Stimulated activated CD8-positive, alpha-beta memory T cell treated with anti-CD3 and anti-CD28 coated beads, Interleukin-4, amount 100 ng/mL, for 1 hour (primary cell): ENCODE results near the gene NCAPG2.

ENCODE experiments used
- DNase-seq, 2 donors: peaks; one replicate each; pipeline ENCODE4 v3.0.0-alpha.2; 2020; ENCODE audit warnings: low read depth in 2 of 2, low spot score in 1 of 2

Gene NCAPG2, protein sequence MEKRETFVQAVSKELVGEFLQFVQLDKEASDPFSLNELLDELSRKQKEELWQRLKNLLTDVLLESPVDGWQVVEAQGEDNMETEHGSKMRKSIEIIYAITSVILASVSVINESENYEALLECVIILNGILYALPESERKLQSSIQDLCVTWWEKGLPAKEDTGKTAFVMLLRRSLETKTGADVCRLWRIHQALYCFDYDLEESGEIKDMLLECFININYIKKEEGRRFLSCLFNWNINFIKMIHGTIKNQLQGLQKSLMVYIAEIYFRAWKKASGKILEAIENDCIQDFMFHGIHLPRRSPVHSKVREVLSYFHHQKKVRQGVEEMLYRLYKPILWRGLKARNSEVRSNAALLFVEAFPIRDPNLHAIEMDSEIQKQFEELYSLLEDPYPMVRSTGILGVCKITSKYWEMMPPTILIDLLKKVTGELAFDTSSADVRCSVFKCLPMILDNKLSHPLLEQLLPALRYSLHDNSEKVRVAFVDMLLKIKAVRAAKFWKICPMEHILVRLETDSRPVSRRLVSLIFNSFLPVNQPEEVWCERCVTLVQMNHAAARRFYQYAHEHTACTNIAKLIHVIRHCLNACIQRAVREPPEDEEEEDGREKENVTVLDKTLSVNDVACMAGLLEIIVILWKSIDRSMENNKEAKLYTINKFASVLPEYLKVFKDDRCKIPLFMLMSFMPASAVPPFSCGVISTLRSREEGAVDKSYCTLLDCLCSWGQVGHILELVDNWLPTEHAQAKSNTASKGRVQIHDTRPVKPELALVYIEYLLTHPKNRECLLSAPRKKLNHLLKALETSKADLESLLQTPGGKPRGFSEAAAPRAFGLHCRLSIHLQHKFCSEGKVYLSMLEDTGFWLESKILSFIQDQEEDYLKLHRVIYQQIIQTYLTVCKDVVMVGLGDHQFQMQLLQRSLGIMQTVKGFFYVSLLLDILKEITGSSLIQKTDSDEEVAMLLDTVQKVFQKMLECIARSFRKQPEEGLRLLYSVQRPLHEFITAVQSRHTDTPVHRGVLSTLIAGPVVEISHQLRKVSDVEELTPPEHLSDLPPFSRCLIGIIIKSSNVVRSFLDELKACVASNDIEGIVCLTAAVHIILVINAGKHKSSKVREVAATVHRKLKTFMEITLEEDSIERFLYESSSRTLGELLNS

DNA sequence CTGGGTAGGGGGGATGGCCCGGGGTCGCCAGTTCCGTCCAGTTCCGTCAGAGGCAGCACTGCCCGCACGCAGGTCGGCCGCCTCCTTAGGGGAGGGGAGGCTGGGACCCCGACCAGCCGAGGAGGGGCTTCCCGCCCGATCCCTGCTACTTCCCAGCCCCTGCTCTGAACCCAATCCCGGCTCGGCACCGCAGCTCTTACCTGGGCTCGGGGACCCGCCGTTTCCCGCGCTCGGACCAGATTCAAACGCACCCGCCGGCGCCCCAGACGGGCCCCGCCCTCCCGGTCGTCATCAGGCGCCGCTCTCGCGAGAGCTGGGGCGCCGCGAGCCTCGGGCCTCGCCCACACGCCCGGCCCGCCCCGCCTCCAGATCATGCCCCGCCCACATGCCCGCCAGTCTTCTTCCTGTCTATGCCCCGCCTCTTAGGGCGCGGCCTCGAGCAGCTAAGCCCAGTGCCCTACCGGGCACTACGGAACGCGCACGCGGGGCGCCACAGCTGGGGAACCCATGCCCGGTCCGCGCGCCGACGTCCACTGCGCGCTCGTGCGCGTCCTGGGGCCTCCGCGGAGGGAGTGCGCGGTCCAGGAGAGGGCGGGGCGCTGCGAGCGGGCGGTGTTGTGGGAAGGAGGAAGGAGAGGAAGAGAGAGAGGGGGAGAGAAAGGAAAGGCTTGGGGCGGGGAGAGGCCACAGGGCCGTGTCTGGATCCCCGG lies at the start of gene NCAPG2:
NCAPG2 (minus strand) TSS at position 281 of the 710 bp plus-strand sequence. CDS start 2,905 bp downstream, outside the sequence.
- DNase-seq = peak; percentile 96 to 98

DNA sequence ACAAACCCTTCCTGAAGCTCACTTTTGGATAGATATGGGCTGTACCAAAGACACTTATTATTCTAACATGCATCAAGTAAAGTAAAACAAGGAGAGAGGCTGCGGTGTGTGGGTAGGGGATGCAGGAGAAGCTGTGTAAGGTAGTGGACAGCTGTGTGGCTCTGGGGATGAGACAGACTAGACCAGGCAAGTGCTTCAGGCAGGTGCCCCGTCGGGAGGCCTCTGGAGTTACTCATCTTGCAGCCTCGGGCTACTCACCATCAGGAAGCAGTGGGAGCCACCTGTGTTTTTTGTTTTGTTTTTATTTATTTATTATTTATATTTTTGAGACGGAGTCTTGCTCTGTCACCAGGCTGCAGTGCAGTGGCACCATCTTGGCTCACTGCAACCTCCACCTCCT lies 49.3 kb upstream of the NCAPG2 start:
- DNase-seq = no peak

DNA sequence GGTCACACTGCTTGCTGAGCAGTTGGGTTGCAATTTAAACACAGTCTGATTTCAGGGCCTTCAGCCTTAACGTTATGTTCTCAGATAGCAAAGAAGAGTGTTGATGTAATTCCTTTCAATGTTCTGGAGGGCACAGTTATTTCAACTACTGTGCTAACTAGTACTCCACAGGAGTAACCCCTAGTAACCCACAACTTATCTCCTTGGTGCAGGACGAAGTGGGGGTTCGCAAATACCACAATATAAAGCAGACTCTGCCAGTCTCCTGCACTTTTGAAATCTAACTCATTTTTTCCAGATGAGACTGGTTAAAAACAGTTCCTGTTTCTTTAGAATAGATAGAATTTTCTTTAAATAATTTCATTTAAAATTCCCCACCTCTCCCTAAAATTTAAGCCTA lies 47.1 kb upstream of the NCAPG2 start:
- no peak for DNase-seq

DNA sequence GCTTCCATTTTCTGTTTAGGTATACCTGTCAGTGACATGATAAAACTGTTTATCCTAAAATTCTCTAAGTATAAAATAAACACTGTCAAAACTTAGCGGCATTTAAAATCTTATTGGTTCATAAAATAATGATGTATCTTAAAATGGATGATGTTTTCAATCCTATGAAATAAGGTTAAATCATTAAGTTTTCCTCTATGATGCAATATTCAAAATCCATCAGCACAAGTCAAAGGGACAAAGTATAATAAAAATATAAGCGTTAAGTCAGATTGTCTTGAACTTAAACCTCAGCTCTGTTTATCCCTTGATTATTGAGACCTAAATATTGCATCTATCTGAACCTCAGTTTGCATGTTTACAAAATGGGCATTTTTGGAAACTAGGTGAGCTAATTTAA lies 46.6 kb upstream of the NCAPG2 start:
- DNase-seq = no peak

DNA sequence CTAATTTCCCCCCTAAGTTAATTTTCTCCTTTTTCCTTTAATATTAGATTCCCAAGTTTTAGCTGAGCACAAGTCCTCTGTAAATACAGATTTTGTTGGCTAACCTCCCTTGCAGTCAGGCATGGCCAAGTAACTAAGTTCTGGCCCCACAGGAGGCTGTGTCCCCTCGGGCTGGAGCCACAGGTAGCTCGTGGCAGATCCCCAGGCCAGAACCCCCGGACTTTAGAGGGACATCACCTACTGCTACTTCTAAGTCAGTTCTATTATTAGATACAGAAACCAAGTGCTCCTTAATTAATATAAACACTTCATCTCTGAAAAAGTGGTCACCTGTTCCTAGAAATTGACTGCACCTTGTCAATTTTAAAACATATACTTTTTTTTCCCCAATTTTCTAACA lies 46.1 kb upstream of the NCAPG2 start:
- DNase-seq = no peak

DNA sequence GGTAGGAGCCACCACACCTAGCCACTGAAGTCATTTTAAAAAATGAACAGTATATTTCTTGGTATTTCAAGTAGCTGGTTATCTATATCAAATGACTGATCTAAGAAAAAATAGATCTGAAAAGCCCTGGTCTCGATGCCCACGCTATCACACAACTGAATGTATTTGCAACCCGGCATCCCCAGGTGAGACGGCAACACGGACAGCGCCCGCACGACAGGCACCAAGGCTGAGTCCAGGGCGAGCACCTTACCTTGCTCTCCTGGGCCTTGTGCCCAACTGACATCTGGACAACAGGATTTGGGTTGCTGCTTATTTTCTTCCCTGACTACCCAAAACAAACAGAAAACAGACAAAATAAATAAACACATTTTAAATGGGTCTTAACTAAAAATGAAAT lies 44.8 kb upstream of the NCAPG2 start:
- no peak for DNase-seq

DNA sequence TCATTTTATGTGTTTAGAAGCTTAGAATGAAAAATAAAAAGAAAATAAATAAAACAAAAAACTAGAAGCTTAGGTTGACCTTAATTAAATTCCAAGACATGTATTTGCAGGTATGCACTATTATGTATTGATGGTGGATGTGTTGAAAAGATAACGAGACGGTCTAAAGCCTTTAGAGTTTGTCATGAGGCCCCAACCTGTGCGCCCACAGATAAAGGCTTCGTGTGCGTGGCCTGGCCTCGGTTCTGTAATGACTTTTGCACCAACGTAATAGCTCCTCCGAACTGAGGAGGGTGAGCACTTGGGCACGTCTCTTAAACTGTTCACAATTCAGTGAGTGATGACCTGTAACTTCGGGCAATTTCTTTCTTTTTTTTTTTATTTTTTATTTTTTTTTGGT lies 43.7 kb upstream of the NCAPG2 start:
- no peak for DNase-seq

DNA sequence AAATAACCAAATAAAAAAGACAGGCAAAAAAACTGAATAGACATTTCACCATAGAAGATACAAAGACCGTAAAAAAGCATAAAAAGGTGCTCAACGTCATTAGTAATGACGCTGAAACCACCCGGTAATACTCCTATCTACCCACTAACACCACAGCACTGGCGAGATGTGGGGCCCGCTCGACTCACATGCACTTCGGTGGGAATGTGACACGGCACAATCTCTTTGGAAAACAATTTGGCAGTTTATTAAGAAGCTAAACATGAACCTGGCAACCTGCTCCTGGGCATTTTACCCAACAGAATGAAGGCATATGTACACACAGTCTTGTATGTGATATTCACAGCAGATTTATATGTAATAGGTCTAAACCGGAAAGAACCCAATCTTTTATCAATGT lies 42.8 kb upstream of the NCAPG2 start:
- DNase-seq = no peak

DNA sequence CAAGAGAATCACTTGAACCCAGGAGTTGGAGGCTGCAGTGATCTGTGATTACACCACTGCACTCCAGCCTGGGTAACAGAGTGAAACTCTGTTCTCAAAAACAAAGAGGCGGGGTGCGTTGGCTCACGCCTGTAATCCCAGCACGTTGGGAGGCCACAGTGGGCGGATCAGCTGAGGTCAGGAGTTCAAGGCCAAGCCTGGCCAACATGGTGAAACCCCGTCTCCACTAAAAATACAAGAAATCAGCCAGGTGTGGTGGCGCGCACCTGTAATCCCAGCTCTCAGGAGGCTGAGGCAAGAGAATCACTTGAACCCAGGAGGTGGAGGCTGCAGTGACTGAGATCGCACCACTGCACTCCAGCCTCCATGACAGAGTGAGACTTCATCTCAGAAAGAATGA lies 42.4 kb upstream of the NCAPG2 start:
- no peak for DNase-seq

DNA sequence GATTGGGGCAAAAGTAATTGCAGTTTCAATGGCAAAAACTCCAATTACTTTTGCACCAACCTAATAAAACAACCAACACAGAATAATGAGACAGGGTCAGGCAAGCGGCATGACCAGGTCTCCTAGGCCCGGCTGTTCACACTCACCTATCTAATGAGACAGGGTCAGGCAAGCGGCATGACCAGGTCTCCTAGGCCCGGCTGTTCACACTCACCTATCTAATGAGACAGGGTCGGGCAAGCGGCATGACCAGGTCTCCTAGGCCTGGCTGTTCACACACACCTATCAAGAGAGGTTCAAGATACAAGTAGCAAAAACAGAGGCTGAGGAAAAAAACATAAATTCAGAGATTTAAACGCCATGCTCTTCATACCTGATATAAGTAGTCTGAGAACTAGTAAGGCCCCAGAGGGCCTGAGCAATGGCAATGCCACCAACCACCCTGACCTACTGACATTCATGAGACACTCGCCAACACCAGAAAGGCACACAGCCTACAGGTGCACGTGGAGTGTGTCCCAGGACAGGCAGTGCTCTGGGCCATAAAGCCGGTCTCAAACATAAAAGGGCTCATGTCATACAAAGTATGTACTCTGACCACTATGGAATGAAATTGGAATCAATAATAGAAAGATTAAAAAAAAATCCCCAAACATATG lies 40.6 kb upstream of the NCAPG2 start:
- DNase-seq = no peak

DNA sequence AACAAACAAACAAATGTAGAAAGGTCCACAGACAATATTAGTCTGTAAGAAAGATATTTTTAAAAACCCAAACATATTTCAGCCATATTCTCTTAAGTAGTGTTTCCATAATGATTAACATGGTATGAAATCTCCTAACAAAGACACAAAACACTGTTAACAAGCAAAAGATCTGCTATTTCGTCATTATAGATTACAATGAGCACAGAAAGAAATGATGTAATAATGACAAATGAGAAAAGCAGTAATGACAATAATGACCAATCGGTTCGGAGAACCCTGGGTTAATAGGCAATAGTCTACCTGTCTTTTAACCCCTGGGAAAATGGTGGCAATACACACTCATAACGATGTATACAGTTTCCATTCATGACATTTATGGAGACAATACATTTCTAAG lies 39.5 kb upstream of the NCAPG2 start:
- no peak for DNase-seq

DNA sequence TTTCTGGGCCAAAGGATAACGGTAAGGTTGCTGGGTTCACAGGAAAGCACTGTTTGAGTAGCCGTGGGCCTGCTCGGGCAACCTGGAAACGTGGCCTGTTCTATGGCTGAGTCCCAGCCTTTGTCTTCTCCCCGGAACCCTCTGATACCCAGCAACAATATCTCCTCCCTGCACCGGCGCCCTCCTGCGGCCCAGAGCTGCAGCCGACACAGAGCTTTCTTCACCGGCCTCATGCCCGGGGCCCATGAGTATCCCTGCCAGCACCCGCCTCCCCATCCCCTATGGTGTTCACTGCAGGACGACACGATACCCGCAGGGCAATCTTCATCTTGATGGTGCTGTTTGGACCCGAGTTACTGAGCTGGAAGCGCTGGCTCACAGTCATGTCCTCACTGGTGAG lies 38.6 kb upstream of the NCAPG2 start:
- no peak for DNase-seq

DNA sequence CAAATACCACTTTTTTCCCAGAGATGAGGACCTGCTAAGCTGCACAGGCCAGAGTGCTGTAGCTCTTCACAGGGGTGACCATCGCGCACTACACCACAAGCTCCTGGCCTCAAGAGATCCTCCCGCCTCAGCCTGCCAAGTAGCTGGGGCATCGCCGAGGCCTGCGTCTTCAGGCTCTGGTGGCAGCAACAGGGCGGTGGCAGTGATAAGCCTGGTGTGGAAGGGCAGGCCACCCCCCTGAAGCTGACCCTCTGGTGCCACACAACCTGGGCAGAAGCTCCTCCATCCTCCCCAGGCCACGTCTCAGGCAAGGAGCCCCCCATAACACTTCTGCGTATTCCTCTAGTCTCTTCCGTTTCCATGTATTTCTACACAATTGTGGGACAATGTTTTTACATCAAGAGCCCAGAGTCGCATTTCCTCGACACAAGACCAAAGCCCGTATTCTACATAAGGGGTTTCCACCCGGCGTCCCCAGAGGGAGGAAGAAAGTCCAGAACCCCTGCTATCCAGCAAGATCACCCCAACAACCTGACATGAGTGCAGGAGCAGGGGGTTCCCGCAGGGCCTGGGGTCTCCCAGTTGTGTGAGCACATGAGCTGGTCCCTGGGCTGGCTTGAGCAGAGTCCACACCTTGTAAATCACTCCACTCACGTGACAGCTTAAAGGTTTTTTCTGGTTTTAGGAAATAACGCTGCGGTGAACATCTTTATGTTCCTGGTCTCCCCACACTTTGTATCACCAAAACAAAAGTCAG lies 37.6 kb upstream of the NCAPG2 start:
- no peak for DNase-seq

DNA sequence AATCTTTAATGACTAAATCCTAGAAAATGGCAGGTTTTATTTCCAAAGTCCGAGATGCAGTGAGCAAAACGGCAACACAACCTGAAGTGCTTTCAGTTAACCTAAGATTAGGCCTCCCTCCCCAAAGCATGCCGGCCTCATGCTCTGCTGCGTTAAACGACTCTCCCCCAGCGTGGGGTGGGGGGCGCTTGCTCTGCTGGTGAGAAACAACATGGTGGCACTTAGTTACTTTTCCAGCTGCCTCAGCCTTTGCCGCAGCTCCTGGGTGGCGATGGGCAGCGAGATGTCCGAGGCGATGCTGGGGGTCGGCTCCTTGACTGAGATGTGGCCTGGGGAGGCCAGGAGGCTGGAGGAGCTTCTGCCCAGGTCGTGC lies 36.7 kb upstream of the NCAPG2 start:
- DNase-seq = no peak

DNA sequence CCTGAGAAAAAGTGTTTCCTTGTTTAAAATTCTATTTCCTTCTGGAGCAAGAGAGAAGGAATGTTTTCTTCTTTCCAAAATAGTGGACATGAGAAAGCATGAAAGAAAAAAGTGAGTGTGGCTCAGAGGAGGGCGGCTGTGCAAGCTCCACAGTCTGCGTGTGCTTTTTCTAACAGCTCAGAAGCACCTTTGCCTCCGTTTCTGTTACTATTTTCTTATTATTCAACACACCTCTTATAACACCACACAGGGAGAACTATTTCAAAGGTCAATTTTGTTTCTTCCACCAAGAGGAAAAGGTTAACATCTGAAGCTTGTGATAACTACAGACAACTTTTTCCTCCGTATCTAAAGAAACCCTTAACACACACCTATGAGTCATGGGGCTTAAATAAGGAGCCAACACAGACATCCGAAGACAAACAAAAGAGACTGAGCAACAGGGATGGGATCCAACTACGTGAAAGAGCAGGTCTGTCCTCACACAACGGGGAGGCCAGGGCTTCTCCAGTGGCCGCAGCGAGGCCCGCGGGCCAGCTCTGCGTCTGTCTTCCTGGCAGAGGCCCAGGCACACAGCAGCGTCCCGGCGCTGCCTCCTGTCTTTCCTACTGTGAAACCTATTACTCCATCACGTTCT lies 36.2 kb upstream of the NCAPG2 start:
- no peak for DNase-seq

DNA sequence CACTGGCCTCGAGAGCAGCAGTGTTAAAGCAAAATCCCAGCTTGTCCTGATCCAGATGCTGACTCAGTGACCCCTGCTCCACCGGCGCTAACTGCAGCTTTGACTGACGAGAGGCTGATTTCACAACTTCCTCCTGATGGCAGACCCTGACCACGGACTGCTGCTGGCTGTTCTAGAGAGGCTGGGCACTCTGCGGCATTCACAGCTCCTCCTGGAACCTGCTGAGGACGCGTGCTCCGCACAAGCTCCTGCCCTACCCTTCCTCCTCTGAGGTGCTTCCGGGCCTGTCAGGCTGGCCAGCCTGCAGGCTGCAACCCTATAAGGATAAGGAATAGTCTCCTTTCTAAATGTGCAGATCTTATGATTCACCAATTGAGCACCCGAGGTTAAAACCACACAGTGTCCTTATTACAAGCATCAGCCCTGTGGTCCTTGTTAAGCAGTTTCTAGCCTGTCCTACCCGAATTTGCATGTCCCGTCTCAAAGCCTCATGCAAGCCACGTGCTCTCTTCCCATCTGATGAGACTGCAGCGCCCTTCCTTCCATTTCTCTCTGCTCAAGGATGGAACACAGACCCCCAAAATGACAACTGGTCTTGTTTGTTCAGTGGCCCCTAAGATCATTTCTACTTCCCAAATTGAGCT lies 35.5 kb upstream of the NCAPG2 start:
- DNase-seq = no peak

DNA sequence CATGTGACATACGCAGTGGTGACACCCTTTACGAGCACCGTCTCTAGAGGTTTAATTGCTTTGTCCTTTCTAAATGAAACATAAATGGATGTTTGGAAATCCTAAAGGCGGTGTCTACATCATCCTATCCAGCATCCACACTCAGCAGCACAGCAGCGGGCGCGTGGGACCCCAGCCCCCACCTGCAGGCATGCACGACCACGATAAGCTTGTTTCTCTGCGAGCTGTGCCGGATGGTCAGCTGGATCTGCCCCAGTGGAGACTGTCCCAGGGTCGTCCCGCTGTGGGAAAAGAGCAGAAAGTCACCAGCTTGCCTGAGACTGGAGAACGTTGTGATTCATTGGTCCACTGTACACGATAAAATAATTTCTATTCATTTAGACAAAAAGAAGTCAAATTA lies 34.2 kb upstream of the NCAPG2 start:
- no peak for DNase-seq

DNA sequence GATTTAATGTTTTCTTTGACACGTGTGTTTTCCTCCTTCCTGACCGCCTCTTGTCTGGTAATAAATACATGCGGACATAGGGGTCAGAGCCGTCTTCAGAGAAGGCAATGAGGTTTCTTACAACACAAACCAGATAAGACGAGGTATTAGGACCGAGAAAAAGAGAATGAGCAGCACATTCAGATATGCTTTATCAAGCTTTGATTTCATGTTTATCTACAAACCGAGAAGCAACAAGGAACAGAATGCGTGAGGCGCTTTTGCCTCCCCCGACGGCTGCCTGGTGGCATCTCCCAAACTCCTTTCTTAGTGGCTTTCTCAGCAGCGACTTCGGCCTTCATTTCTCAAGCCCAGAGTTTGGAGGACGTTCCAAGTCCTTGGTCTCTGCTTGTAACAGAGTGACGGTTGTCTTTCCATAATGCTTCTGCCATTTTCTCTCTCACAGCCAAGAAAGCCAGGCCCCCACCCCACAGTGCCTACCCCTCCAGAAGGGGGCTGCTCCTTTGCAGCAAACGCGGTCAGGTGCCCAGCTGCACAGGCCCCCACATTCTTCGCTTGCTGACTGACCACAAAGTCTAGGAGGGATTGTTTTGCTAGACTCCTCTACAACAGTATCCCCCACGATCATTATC lies 32.6 kb upstream of the NCAPG2 start:
- no peak for DNase-seq

DNA sequence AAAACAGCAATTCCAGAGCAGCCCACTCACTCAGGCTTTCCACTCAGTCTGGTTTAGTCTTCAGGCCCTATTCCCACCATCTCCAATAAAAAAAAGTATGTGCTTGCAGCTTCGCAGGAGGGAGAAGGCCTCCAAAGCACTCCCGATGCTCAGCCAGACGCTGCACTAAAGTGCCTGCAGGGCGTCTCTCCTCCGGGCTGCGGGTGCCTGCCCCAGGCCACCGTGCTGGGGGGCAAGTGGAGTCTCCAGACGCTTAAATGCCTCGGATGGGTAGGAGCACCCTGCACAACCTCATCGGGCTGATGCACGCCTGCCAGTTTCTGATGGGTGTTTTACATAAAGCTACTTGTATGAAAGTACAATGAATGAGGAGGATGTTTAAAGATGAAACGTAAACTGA lies 31.3 kb upstream of the NCAPG2 start:
- DNase-seq = no peak
